ENCODE results near the gene PNRC1. TPM values are rescaled to one million over a fixed set of nuclear protein-coding genes. Genes with fewer than 3 reads are reported as not detected.
"Not testable (repeated sequence)": the region's sequence is repeated elsewhere in the genome, so short reads cannot be mapped to it uniquely, and the experiment has no call there.

The PNRC1 gene
- total RNA-seq (2014; rRNA removed; shearing (Covaris generic)): 51.8 and 54.8 TPM in 2 replicates

- Histone ChIP-seq H3K27me3 (no peaks in the 10 kb centered on the region), H3K27ac (peak within 1 kb of the TSS; percentile 81), H3K36me3 (peaks cover 16% of the 10 kb centered on the region; the same call in 1 of the 2 replicates), H3K4me3 (peak within 1 kb of the TSS; percentile 77), H3K9me3 (replicated peaks) (no peaks in the 10 kb centered on the region), H3K4me1 (peaks cover 5% of the 10 kb centered on the region; the same call in 1 of the 2 replicates)
- peak; percentile 99 to 100 for DNase-seq
Observed at GRCh38 chr6:89080281-89081128, at the start of gene PNRC1. Gene PNRC1, plus strand, starts transcription at chr6:89080751. Its CDS starts 144 bp downstream, at chr6:89080895.

GRCh38 chr6:89032599-89032998 lies 48.0 kb upstream of the PNRC1 start:
- Histone ChIP-seq H3K9me3 (replicated peaks) (peaks cover 1% of the 10 kb centered on the region), H3K27ac (no peak overlapping the region), H3K4me3 (no peak overlapping the region), H3K27me3 (no peaks in the 10 kb centered on the region), H3K36me3 (no peaks in the 10 kb centered on the region), H3K4me1 (peaks cover 9% of the 10 kb centered on the region; the same call in 1 of the 2 replicates)
- no peak for DNase-seq

- Histone ChIP-seq H3K36me3 (no peaks in the 10 kb centered on the region), H3K9me3 (replicated peaks) (peaks cover 10% of the 10 kb centered on the region), H3K27ac (no peak overlapping the region), H3K4me1 (peaks cover 9% of the 10 kb centered on the region; the same call in 1 of the 2 replicates), H3K4me3 (no peak overlapping the region), H3K27me3 (no peaks in the 10 kb centered on the region)
- no peak for DNase-seq
Observed at GRCh38 chr6:89033461-89033860, 47.1 kb upstream of the PNRC1 start.

- peaks cover 11% of the 10 kb centered on the region for H3K9me3 ChIP-seq (replicated peaks)
- H3K27ac ChIP-seq, H3K36me3 ChIP-seq, H3K4me3 ChIP-seq, H3K4me1 ChIP-seq, H3K27me3 ChIP-seq: not testable (repeated sequence)
- peak in 1 of 2 experiments; percentile 5 for DNase-seq
Observed at GRCh38 chr6:89034116-89034515, 46.4 kb upstream of the PNRC1 start.

- no peaks in the 10 kb centered on the region for H3K27me3 ChIP-seq
- H3K27ac ChIP-seq: no peak overlapping the region; the same call in 1 of the 2 replicates
- no peaks in the 10 kb centered on the region for H3K36me3 ChIP-seq
- peak in 1 of 2 experiments; percentile 12 for DNase-seq
- no peak overlapping the region; the same call in 1 of the 2 replicates for H3K4me3 ChIP-seq
- peaks cover 9% of the 10 kb centered on the region; the same call in 1 of the 2 replicates for H3K4me1 ChIP-seq
- H3K9me3 ChIP-seq (replicated peaks): peaks cover 11% of the 10 kb centered on the region
Observed at GRCh38 chr6:89034586-89035251, 45.8 kb upstream of the PNRC1 start.

- Histone ChIP-seq H3K27ac (peak overlapping the region; percentile 27; the same call in 1 of the 2 replicates), H3K4me1 (peaks cover 9% of the 10 kb centered on the region; the same call in 1 of the 2 replicates), H3K4me3 (peak overlapping the region; percentile 38), H3K27me3 (no peaks in the 10 kb centered on the region), H3K36me3 (no peaks in the 10 kb centered on the region), H3K9me3 (replicated peaks) (peaks cover 11% of the 10 kb centered on the region)
- DNase-seq: peak; percentile 36 to 50
Observed at GRCh38 chr6:89035252-89036101, 45.1 kb upstream of the PNRC1 start.

DNA sequence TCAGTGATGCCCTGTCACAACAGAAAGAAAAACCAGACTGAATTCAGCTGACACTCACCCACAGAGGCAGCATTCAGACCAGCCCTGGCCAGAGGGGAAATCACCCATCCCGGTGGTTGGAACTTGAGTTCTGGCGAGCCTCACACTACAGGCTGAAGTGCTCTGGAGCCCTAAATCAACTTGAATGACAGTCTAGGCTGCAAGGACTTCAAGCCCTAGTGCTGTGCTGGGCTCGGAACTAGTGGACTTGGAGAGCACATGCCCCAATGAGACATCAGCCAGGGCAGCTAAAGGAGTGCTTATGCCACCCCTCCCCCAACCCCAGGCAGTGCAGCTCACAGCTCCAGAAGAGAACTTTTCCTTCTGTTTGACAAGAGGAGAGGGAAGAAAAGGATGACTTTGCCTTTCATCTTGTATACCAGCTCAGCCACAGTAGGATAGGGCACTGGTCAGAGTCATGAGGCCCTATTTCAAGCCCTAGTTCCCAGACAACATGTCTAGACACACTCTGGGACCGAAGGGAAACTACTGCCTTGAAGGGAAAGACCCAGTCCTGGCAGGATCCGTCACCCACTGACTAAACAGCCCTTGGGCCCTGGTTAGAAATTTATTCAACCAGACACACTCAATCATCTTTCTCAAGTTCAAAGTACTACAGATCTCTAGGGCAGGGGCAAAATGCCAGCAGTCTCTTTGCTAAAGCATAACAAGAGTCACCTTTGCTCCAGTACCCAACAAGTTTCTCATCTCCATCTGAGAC lies 43.2 kb upstream of the PNRC1 start:
- Histone ChIP-seq H3K4me1 (peaks cover 9% of the 10 kb centered on the region; the same call in 1 of the 2 replicates), H3K4me3 (no peak overlapping the region), H3K27me3 (no peaks in the 10 kb centered on the region), H3K36me3 (no peaks in the 10 kb centered on the region), H3K27ac (no peak overlapping the region), H3K9me3 (replicated peaks) (peaks cover 11% of the 10 kb centered on the region)
- no peak for DNase-seq

DNA sequence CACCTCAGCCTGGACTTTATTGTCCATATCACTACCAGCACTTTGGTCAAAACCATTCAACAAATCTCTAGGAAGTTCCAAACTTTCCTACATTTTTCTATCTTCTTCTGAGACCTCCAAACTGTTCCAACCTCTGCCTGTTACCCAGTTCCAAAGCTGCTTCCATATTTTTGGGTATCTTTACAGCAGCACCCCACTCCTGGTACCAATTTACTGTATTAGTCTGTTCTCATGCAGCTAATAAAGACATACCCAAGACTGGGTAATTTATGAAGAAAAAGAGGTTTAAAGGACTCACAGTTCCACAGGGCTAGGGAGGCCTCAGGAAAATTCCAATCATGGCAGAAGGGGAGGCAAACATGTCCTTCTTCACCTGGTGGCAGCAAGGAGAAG lies 42.7 kb upstream of the PNRC1 start:
- H3K4me3 ChIP-seq: not testable (repeated sequence)

DNA sequence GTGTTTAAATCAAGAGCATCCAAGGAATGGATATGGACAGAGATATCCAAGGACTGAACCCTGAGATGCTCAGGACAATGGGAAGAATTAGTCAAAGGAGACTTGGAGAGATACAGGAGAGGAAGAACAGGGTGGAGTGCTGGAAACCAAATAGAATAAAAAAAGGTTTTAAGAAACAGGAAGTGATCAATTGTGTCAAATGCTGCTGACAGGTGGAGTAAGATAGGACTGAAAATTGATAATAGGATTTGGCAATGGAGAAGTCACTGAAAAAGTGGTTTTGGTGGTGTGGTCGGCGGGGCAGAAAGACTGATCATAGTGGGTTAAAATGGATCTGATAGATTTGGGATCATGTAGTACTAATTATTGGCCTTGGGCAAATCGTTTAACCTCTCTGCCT lies 37.9 kb upstream of the PNRC1 start:
- H3K27ac ChIP-seq: no peak overlapping the region

More for the DNA sequence above, 42.7 kb upstream of the PNRC1 start:
- not testable (repeated sequence) for H3K27me3 ChIP-seq, DNase-seq, H3K27ac ChIP-seq, H3K4me1 ChIP-seq, H3K36me3 ChIP-seq
- peaks cover 11% of the 10 kb centered on the region for H3K9me3 ChIP-seq (replicated peaks)

DNA sequence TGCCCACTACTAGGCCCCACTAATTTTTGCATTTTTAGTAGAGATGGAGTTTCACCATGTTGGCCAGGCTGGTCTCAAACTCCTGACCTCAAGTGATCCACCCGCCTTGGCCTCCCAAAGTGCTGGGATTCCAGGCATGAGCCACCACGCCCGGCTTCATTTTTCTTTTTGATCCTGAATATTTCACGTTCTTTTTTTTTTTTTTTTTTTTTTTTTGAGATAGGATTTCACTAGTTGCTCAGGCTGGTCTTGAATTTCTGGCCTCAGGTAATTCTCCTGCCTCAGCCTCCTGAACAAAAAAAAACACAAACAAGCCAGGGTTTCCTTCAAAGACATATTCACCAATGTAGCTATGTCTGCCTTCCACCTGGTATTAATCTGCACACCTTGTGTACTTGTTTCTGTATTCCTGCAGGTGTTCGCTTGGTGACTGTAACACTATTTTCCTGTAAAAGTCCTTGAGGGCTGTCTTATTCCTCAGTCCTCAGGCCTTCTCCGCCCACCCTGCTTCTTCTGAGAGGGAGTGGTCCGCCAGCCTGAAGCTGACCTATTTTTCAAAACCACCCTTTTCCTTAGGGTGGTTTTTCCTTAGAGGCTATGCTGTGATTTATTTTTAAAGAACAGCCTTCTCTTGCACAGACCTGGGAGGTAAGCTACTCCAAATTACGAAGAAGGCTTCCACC lies 36.1 kb upstream of the PNRC1 start:
- H3K4me1 ChIP-seq: no peaks in the 10 kb centered on the region; the same call in 1 of the 2 replicates
- no peak overlapping the region for H3K4me3 ChIP-seq
- no peaks in the 10 kb centered on the region for H3K27me3 ChIP-seq
- no peaks in the 10 kb centered on the region for H3K36me3 ChIP-seq
- no peaks in the 10 kb centered on the region for H3K9me3 ChIP-seq (replicated peaks)
- DNase-seq: no peak
- H3K27ac ChIP-seq: no peak overlapping the region

More for the DNA sequence above, 37.9 kb upstream of the PNRC1 start:
- Histone ChIP-seq H3K36me3 (no peaks in the 10 kb centered on the region), H3K4me1 (no peaks in the 10 kb centered on the region; the same call in 1 of the 2 replicates), H3K27me3 (no peaks in the 10 kb centered on the region), H3K4me3 (no peak overlapping the region), H3K9me3 (replicated peaks) (peaks cover 9% of the 10 kb centered on the region)
- no peak for DNase-seq

DNA sequence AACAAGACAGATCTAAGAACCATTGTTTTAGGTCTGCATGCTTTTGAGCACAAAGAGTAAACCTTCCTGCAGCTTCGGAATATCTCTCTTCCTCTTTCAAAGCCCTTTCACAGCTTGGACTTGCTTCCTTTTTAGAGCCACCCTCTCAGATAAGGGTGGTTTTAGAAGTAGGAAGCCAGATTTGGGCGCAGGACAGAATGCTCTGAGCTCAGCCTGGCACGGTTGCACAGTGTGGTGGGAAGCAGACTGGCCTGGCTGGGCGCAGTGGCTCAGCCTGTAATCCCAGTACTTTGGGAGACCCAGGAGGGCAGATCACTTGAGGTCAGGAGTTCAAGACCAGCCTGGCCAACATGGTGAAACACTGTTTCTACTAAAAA lies 35.6 kb upstream of the PNRC1 start:
- H3K36me3 ChIP-seq: no peaks in the 10 kb centered on the region

DNA sequence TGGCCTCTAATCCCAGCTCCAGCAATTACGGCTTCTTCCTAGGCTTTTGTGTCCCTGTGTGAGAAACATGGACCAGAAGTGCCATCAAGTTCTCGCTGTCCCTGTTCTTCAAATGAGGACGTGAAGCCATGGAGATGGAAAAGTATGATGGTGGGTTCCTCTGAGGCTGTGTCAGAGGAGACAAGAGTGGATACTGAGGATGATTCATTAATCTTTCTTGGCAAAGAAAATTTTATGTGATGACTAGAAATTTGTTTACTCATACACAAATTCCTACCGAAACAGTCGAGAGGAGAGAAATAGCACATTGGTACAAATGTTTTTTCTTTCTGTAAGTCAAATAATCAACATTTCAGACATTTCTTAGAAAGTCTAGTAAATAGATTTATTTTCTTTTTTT lies 35.0 kb upstream of the PNRC1 start:
- H3K27me3 ChIP-seq: no peaks in the 10 kb centered on the region
- DNase-seq: no peak

More for the DNA sequence above, 35.6 kb upstream of the PNRC1 start:
- no peak overlapping the region for H3K27ac ChIP-seq
- H3K4me3 ChIP-seq: no peak overlapping the region
- no peaks in the 10 kb centered on the region for H3K9me3 ChIP-seq (replicated peaks)
- no peaks in the 10 kb centered on the region for H3K27me3 ChIP-seq
- H3K4me1 ChIP-seq: no peaks in the 10 kb centered on the region; the same call in 1 of the 2 replicates
- DNase-seq: no peak

GRCh38 chr6:89047473-89047872 lies 33.1 kb upstream of the PNRC1 start:
- Histone ChIP-seq H3K27me3 (no peaks in the 10 kb centered on the region), H3K27ac (no peak overlapping the region), H3K36me3 (no peaks in the 10 kb centered on the region), H3K4me3 (no peak overlapping the region), H3K4me1 (no peaks in the 10 kb centered on the region; the same call in 1 of the 2 replicates), H3K9me3 (replicated peaks) (no peaks in the 10 kb centered on the region)
- no peak for DNase-seq

More for the DNA sequence above, 35.0 kb upstream of the PNRC1 start:
- no peaks in the 10 kb centered on the region for H3K36me3 ChIP-seq
- no peak overlapping the region for H3K27ac ChIP-seq
- no peaks in the 10 kb centered on the region; the same call in 1 of the 2 replicates for H3K4me1 ChIP-seq
- no peak overlapping the region for H3K4me3 ChIP-seq
- H3K9me3 ChIP-seq (replicated peaks): no peaks in the 10 kb centered on the region
